GM10847 (cell line): ENCODE results near the gene CDK13.

Experiments used
- POLR2A ChIP-seq: IDR thresholded peaks from 2 replicates; pipeline ENCODE4 v1.6.1; 2011; ENCODE audit not compliant: insufficient read length; ENCODE audit errors: extremely low read depth

CDK13 gene

GRCh38 chr7:39937366-39938153, 12.5 kb upstream of the CDK13 start:
- no peak for TF ChIP-seq POLR2A

GRCh38 chr7:39942883-39943282, 7.2 kb upstream of the CDK13 start:
- TF ChIP-seq POLR2A, result no peak

- TF ChIP-seq POLR2A, result no peak
These were observed 3.4 kb upstream of the CDK13 start for GRCh38 chr7:39946693-39947092.

GRCh38 chr7:39948375-39948955, 1.6 kb upstream of the CDK13 start:
- TF ChIP-seq POLR2A, result no peak

- TF ChIP-seq POLR2A, result peak; percentile 95
These were observed 814 bp upstream of the CDK13 start for GRCh38 chr7:39948956-39949928.

GRCh38 chr7:39950473-39951225, 593 bp downstream of the CDK13 start:
- no peak for TF ChIP-seq POLR2A

- TF ChIP-seq POLR2A, result no peak
These were observed 1.5 kb downstream of the CDK13 start for GRCh38 chr7:39951226-39952194.

GRCh38 chr7:39952374-39952773, 2.3 kb downstream of the CDK13 start:
- TF ChIP-seq POLR2A, result no peak

GRCh38 chr7:39952803-39953202, 2.7 kb downstream of the CDK13 start:
- no peak for TF ChIP-seq POLR2A

- no peak for TF ChIP-seq POLR2A
These were observed 4.6 kb downstream of the CDK13 start for GRCh38 chr7:39954694-39955093.

- no peak for TF ChIP-seq POLR2A
These were observed 8.0 kb downstream of the CDK13 start for GRCh38 chr7:39958038-39958437.

GRCh38 chr7:39967406-39968161, 17.5 kb downstream of the CDK13 start:
- no peak for TF ChIP-seq POLR2A

- TF ChIP-seq POLR2A, result no peak
These were observed 19.4 kb downstream of the CDK13 start for GRCh38 chr7:39969431-39969830.

- TF ChIP-seq POLR2A, result no peak
These were observed 21.9 kb downstream of the CDK13 start for GRCh38 chr7:39971924-39972323.

GRCh38 chr7:39973801-39974200, 23.7 kb downstream of the CDK13 start:
- TF ChIP-seq POLR2A, result no peak
